Measurements from ENCODE around the gene GPC5.
"Not testable (repeated sequence)": the region's sequence is repeated elsewhere in the genome, so short reads cannot be mapped to it uniquely, and the experiment has no call there.

The GPC5 gene

DNA sequence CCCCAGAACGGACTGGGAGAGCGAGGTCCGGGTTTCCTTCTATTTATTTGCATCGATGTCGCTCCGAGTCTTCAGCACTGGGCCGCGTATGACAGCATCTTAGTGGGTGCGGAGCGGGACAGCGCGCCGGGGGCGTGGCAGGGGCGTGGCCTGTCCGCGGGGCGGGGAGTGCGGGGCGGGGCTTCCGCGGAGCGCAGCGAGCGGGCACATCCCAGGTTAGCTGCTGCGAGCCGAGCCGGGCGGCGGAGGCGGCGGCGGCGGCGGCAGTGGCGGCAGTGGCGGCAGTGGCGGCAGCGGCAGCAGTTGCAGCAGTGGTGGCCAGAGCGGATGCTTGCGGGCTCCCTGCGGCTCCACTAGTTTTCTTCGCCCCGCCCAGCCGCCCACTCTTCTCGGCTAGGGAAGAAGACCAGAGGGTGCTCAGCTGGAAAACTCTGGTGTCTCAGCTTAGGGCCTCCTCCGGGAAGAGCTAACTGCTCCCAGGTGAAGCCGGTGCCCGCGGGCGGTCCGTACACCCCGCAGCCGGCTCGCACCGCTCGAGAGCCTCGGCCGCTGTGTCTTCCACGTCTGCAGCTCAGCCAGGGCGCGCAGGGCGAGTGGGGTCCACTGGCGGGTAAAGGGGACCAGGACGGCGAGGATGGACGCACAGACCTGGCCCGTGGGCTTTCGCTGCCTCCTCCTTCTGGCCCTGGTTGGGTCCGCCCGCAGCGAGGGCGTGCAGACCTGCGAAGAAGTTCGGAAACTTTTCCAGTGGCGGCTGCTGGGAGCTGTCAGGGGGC lies at the start of gene GPC5:
Gene GPC5, plus strand, starts transcription at position 209 of the 776 bp plus-strand sequence.
- peak; percentile 62 to 77 for DNase-seq (ENCODE audit: low read depth in 1 of 2, low spot score in 1 of 2)

DNA sequence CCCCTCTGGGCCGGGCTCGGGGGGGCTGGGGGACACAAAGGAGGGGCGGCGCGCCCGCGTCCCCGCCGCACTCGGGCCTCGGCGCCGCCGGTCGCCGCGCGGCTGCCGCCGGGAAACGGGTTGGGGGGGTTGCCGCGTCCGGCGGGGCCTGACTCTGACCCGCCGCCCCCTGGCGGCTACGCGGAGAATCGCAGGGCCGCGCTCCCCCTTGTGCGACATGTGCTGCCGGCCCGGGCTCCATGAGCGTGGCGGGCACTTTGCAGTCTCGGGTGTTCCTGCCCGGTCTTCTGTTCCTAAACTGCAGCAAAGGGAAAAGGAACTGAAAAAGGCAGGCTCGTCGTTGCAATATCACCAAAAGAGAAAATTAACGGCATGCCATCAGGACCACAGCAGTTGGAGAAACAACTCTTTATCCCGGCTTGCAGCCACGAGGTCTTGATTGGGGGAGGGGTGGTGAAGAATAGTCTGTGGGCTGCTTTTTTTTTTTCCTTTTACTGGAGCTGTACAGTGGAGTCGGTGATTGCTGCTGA lies 49.5 kb upstream of the GPC5 start:
- peak; percentile 89 to 91 for DNase-seq (ENCODE audit: low read depth in 1 of 2, low spot score in 1 of 2)

GRCh38 chr13:91349992-91350911 lies 48.2 kb upstream of the GPC5 start:
- DNase-seq (ENCODE audit: low read depth in 1 of 2, low spot score in 1 of 2) = no peak

- no peak for DNase-seq (ENCODE audit: low read depth in 1 of 2, low spot score in 1 of 2)
Measured at GRCh38 chr13:91351123-91351522, 47.3 kb upstream of the GPC5 start.

DNA sequence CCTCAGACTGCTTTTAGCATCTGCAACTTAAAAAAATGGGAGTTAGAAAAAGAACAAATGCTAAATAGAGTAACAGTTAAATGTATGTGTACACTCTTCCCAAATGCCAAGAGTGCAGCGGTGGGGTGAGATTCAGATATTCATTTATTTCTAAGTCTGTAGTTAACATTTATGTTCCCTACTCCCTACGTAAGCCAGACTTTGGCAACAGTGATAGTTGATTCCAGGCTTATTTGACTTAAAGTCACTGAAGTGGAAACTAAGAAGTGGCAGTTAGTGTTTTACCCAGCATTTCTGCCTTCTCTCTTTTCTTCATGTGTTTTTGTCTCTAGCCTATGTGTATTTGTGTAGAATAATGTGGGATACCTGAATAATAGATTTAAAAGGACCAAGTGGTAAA lies 46.4 kb upstream of the GPC5 start:
- DNase-seq (ENCODE audit: low read depth in 1 of 2, low spot score in 1 of 2) = no peak

DNA sequence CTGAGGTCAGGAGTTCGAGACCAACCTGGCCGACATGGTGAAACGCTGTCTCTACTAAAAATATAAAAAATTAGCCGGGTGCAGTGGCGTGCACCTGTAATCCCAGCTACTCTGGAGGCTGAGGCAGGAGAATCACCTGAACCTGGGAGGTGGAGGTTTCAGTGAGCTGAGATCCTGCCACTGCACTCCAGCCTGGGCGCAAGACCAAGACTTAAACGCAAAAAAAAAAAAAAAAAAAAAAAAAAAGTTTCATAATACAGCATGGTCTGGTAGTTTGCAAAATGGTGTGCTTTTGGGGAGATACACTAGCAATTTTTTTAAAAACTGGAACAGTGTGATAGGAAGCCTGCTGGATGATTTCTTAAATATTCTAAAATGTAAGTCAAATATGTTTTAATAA lies 45.5 kb upstream of the GPC5 start:
- DNase-seq (ENCODE audit: low read depth in 1 of 2, low spot score in 1 of 2) = not testable (repeated sequence)

- DNase-seq (ENCODE audit: low read depth in 1 of 2, low spot score in 1 of 2) = no peak
Measured at GRCh38 chr13:91353494-91353893, 44.9 kb upstream of the GPC5 start.

GRCh38 chr13:91355099-91355825 lies 43.2 kb upstream of the GPC5 start:
- no peak for DNase-seq (ENCODE audit: low read depth in 1 of 2, low spot score in 1 of 2)

GRCh38 chr13:91355826-91356710 lies 42.4 kb upstream of the GPC5 start:
- no peak for DNase-seq (ENCODE audit: low read depth in 1 of 2, low spot score in 1 of 2)

DNA sequence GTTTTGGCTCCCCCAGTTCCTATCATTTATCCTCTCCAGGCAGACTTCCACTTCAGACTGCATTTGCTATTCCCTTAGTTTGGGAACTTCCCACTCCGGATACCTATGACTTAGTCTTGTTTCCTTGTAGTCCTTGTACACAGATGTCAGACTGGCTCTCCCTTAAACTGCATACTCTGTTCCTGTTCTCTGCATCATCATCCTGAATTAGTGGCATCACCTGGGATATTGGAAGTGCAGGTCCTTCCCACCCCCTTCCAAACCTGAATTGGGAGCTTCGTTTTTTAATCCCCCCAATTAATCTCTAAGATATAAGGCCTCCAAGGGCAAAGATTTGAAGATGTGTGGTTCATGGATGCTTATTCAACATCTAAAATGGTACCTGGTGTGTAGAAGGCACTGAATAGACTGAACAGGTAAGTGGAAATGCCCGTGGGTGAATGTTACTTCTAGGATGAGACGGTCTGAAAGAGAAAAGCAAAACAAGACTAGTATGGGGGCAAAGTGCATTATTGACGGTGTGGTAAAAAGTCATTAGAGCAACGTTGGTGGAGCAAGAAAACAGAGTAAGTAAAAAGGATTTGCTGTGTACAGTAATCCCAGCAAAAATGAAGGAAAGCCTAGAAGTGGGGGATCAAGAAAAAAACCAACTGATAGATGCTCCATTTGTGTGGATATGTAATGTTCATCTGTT lies 41.4 kb upstream of the GPC5 start:
- no peak for DNase-seq (ENCODE audit: low read depth in 1 of 2, low spot score in 1 of 2)

- no peak for DNase-seq (ENCODE audit: low read depth in 1 of 2, low spot score in 1 of 2)
Measured at GRCh38 chr13:91357613-91358386, 40.6 kb upstream of the GPC5 start.

DNA sequence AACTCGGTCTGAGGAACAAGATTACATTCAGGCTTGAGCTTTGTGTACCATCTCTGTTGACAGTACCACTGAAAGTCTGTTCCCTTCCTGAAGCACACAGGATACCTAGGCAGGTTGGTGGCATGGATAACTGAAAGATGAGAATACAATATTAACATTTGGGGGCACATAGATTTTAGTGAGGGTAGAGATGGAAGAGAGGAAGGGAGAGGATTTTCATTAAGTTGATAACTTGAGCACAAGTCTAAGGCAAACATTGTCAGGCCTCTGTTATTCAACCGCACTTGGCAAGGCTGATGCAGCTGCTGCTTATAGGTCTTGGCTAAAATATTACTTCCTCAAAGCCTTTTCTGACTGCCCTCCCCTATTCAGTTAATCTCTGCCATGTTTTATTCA lies 40.0 kb upstream of the GPC5 start:
- DNase-seq (ENCODE audit: low read depth in 1 of 2, low spot score in 1 of 2) = no peak

- DNase-seq (ENCODE audit: low read depth in 1 of 2, low spot score in 1 of 2) = no peak
Measured at GRCh38 chr13:91359111-91359510, 39.3 kb upstream of the GPC5 start.

- DNase-seq (ENCODE audit: low read depth in 1 of 2, low spot score in 1 of 2) = no peak
Measured at GRCh38 chr13:91359631-91360030, 38.8 kb upstream of the GPC5 start.

- DNase-seq (ENCODE audit: low read depth in 1 of 2, low spot score in 1 of 2) = no peak
Measured at GRCh38 chr13:91360246-91360751, 38.1 kb upstream of the GPC5 start.

DNA sequence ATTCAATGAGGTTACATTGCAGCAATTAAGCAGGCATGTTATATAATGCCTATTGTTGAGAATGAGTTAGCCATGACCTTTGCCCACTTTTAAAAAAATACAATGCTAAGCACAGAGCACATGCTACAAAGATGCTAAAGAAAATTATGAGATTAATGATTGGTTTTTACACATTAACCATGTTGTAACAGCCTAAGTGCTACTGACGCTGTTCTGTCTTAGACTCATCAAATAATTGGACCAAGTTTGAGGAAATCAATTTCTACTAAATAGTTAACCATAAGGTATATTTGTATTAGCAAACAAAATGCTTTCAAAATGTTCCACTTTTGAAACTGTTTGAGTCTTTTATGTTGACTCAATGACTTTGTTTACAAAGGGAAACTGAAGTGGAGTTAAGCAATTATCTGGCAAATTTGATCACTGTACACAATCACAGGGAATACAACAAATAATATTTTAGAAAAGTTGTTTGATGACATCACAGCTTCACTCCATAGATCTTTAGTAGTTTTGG lies 36.6 kb upstream of the GPC5 start:
- no peak for DNase-seq (ENCODE audit: low read depth in 1 of 2, low spot score in 1 of 2)

DNA sequence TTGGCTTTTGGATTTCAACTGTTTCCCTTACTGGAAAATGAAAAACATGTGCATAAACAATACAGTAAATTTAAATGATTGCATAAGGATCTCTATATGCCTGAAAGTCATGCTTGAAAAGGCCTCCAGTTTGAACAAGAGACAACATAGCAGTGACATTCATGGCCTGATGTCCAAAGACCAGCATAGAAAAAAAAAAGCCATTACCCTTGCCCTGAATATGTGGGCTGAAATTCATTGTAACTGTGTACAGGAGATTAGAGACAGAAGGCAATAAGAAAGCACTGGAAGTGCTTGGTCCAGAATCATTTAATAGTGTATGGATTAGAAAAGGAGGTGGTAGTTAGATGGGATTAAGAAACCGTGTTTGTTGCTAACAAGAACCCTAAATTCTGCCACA lies 35.5 kb upstream of the GPC5 start:
- DNase-seq (ENCODE audit: low read depth in 1 of 2, low spot score in 1 of 2) = no peak

GRCh38 chr13:91368101-91368500 lies 30.3 kb upstream of the GPC5 start:
- no peak for DNase-seq (ENCODE audit: low read depth in 1 of 2, low spot score in 1 of 2)

All from activated T-helper 1 cell treated with anti-CD3 and anti-CD28 coated beads, Interleukin-2, amount 50 U/mL, for 16 hours (primary cell).